Transverse colon (tissue), 4 donors: ENCODE results near the gene GPR107.

Experiments used
- CTCF ChIP-seq, 5 experiments: fragments of 200-600 bp in 3 of 5; fragments of 450-650 bp in 2 of 5; sonication (generic) in 3 of 5; IDR thresholded peaks; 1 replicate in 2 of 5; 2 replicates in 3 of 5; pipeline ENCODE4 v1.5.1; 2016 to 2017; ENCODE audit warnings: antibody characterized with exemption in 5 of 5, inconsistent platforms in 3 of 5, mild to moderate bottlenecking in 2 of 5, moderate library complexity in 1 of 5
- EP300 ChIP-seq: sonication (generic); formaldehyde crosslinking; IDR thresholded peaks from one replicate; pipeline ENCODE4 v1.6.1; 2017; ENCODE audit warnings: antibody characterized with exemption, low read depth
- POLR2A ChIP-seq: fragments of 450-650 bp; IDR thresholded peaks from one replicate; pipeline ENCODE4 v1.6.1; 2016; ENCODE audit warnings: antibody characterized with exemption, mild to moderate bottlenecking, moderate library complexity
- POLR2AphosphoS5 ChIP-seq, 3 donors: sonication (generic); formaldehyde crosslinking; IDR thresholded peaks; one replicate each; pipeline ENCODE4 v1.6.1; 2016; ENCODE audit warnings: antibody characterized with exemption in 3 of 3

- TF ChIP-seq POLR2A (no peak), CTCF (IDR thresholded peaks at IDR 0.05) (no peak), EP300 (no peak), POLR2AphosphoS5 (IDR thresholded peaks at IDR 0.05) (no peak)
These were observed 56.9 kb downstream of the GPR107 start for GRCh38 chr9:130110596-130111021.
